Left kidney (tissue), 2 donors: ENCODE data around the gene ATP2C2. TPM values are rescaled to one million over a fixed set of nuclear protein-coding genes. Genes with fewer than 3 reads are reported as not detected.
"Not testable (repeated sequence)": the region's sequence is repeated elsewhere in the genome, so short reads cannot be mapped to it uniquely, and the experiment has no call there.

ENCODE experiments used
- DNase-seq: peaks from one replicate; pipeline ENCODE4 v3.0.0-alpha.2; 2013
- polyA plus RNA-seq: library from polyadenylated mRNA; unstranded; fragments of 120-200 nt; gene quantifications from one replicate; pipeline ENCODE4 v1.2.1, GENCODE V29; 2013; ENCODE audit not compliant: insufficient read length

ATP2C2 gene
- polyA plus RNA-seq, 1 donor: 1.4 TPM

GRCh38 chr16:84396537-84397008 lies 28.2 kb downstream of the ATP2C2 start:
- peak; percentile 14 for DNase-seq

- no peak for DNase-seq
These were observed 28.8 kb downstream of the ATP2C2 start for GRCh38 chr16:84397090-84397489.

DNA sequence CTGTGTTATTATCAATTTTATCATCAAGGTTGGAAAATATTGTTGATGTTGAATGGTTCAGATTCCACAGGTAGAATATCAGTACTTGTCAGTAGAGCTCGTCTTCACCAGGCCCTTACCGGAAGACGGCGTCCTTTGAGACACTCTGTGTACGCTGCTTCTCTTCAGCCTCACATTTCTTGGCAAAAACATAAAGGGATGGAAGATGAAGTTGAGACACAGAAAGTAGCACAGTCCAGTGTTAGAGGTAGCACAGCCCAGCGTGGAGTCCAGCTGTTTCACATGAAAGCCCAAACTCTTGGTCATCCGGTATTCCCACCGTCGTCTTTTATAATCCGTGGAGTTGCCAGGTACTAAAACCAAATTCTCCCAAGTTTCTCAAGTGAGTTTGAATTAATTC lies 30.4 kb downstream of the ATP2C2 start:
- DNase-seq: no peak

GRCh38 chr16:84399912-84400311 lies 31.6 kb downstream of the ATP2C2 start:
- DNase-seq: not testable (repeated sequence)

- DNase-seq: not testable (repeated sequence)
These were observed 35.1 kb downstream of the ATP2C2 start for GRCh38 chr16:84403435-84403834.

DNA sequence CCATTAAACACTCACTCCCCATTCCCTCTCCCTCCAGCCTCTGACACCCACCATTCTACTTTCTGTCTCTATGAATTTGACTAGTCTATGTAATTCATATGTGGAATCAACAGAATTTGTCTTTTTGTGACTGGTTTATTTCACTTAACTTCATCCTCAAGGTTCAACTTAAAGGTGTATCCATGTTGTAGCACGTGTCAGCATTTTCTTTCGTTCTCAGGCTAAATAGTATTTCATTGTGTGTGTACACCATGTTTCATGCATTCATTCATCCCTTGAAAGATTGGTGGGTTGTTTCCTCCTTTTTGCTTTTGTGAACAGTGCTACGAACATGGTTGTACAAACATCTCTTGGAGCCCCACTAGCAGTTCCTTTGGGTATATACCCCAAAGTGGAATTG lies 36.0 kb downstream of the ATP2C2 start:
- DNase-seq: no peak

- DNase-seq: no peak
These were observed 36.8 kb downstream of the ATP2C2 start for GRCh38 chr16:84404936-84405639.

DNA sequence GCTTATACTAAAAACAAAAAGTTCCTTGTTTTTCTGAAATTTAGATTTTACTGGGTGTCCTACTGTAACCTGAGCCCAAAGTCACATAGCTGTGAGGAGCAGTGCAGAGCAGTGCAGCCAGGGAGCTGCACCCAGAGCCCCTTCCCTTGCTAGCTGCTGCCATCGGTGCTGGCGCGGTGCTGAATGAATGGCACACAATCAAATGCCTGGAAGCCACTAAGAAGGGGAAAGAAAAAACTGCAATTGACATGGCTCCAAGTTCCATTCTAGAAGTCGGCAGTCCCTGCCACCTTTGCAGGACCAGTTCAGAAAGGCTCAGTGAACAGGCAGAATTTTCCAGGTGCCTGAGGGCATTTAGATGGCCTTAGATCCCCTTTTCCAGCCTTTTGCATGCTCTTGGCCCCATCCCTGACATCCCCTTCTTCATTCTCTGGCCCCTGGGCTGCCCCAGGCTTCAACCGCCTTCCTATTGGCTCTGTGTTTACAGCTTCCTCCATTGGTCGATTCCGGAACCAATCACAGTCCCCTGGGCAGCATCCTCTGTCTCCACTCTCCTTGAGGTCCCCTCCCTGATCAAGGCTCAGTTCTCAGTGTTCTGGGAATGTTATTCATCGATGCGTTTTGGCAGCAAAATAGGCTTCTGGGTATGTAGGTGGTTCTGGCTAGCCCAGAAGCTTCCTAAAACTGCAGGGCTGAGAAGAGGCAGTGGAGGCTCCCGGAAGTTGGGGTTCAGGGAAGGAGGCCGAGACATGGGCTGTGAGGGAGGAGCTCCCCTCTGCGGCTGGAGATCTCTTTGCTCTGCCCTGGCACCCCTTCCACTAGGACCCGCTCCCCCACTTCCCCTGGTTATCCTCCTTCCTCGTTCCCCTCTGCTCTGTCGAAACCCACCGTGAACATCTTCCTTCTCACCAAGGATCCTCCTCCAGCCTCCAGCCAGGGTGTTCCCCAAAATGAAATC lies 37.9 kb downstream of the ATP2C2 start:
- DNase-seq: no peak

GRCh38 chr16:84407588-84408313 lies 39.4 kb downstream of the ATP2C2 start:
- DNase-seq: no peak

DNA sequence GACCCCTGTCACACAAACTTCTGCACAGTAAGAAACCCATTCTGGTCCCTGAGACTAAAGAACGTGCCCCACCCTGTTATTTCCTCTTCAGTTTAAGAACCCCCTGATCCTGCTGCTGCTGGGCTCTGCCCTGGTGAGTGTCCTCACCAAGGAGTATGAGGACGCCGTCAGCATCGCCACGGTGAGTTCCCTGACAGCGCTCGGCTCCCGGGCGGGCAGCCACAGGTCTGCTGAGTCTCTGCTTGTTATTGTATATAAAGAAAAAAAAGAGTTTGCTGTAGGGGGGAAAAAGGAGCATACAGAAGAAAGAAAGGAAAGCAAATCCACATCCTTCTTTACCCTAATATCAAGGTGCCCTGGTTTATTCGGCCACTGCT lies 40.0 kb downstream of the ATP2C2 start:
- DNase-seq: no peak

GRCh38 chr16:84408856-84409255 lies 40.5 kb downstream of the ATP2C2 start:
- DNase-seq: no peak

DNA sequence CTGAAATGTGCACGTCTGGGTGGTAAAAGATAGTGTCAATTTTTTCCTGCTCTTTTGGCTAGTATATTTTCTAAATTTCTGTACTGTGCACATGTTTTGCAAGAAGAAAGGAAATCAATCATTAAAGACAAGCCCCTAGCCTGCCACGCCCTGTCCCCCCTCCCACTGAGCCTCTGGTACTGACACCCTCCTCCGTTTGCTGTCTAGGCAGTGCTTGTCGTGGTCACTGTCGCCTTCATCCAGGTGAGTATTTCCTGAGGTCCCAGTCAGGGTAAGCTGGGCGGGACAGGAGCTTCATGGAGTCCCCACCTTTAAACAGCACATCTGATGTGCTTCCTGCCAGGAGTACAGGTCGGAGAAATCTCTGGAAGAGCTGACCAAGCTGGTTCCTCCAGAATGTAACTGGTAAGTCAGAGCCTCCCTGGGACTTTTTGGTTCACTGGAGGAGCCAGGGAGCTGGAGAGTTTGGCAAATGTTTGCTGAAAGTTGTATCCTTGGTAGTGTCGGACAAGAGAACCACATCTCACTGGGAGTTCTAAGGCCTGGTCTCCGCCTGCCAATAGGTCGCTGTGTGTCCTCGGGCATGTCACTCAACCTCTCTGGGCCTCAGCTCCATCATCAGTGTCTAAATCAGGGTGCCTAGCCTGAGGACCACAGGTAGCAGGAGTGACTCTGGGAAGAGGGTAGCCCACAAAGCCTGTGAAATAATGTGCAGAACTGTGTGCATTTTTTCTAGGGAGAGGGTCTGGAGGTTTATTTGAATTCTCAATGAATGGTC lies 42.2 kb downstream of the ATP2C2 start:
- no peak for DNase-seq

DNA sequence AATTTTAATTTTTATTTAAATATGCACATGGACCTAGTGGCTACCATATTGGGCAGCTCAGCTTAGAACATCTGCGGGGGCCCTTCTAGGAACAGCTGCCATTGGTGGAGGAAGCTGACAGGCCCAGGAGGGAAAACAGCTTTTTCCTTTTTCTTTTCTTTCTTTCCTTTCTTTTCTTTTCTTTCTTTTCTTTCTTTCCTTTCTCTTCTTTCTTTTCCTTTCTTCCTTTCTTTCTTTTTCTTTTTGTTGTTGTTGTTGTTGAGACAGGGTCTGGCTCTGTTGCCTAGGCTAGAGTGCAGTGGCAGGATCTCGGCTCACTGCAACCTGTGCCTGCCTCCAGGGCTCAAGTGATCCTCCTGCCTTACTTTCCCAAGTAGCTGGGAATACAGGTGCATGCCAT lies 43.4 kb downstream of the ATP2C2 start:
- DNase-seq: no peak

- no peak for DNase-seq
These were observed 43.9 kb downstream of the ATP2C2 start for GRCh38 chr16:84412262-84412661.

DNA sequence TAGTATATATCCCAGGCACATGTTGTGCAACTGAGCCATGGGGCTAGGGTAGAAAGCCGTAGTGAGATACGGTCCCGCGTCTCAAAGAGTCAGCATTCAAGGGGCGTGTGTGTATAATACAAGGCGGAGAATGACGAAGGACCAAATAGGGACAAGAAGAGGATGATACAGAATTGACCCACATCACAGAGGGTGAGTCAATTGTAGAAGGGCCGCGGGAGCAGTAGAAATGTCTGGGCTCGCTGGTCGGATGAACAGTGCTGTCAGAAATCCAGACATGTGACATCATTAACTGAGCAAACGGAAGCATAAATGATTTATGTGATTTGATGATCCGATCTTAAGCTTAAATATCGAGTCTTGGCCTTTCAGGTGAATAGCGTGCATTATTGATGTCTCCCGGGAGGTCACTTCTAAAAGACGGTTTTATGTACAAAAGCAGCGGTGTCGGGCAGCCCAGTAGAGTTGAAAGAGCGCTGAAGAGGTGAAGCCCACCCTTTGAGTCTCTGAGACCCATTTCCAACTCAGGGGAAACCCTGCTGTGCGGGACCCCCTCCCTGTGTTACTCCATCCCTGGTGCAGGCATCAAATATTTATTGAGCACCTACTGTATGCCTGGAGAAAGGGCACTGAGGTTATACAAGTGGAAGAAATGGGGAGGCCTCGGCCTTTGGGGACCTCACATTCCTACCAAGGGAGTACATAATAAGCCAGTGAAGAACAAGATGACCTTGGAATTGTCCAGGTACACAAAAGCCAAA lies 45.1 kb downstream of the ATP2C2 start:
- no peak for DNase-seq

GRCh38 chr16:84414789-84415326 lies 46.5 kb downstream of the ATP2C2 start:
- DNase-seq: no peak

DNA sequence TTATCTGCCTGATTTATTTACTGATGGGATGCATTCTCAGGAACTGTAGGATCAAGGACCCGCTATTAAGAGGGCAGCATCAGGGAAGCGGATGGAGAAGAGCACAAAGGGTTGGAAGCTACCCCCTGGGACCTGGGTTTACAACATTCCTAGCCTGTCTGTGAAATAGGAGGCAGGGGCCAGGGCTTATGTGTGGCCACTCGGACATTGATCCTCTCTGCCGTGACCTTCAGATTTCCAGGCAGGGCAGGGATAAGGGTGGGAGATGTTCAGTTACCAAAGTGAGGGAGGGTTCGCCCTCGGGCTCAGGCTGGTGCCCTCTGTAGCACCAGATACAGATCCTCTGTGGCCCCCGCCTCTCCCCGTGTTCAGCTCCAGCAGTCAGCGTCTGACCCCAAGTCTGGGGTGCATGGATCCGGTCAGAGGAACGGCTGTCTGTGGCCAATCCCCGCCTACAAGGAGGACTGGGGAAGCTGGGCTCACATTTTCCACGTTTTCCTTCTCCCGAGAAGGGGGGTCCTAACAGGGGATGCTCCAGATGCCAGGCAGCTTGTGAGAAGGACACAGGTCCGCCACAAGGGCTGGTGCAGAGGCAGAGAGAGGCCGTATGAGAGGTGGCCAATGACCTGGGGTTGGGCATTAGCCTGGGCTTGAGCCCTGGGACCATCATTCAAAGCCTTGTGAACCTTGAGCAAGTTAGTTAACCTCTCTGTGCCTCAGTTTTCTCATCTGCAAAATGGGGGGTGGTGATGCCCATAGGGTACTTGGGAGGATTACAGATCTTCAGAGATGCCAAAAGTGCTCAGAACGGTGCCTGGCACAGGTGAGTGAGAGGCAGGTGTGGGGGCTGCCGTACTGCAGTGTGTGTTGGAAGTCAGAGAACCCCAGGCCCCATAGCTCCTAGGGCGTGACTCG lies 48.3 kb downstream of the ATP2C2 start:
- no peak for DNase-seq

DNA sequence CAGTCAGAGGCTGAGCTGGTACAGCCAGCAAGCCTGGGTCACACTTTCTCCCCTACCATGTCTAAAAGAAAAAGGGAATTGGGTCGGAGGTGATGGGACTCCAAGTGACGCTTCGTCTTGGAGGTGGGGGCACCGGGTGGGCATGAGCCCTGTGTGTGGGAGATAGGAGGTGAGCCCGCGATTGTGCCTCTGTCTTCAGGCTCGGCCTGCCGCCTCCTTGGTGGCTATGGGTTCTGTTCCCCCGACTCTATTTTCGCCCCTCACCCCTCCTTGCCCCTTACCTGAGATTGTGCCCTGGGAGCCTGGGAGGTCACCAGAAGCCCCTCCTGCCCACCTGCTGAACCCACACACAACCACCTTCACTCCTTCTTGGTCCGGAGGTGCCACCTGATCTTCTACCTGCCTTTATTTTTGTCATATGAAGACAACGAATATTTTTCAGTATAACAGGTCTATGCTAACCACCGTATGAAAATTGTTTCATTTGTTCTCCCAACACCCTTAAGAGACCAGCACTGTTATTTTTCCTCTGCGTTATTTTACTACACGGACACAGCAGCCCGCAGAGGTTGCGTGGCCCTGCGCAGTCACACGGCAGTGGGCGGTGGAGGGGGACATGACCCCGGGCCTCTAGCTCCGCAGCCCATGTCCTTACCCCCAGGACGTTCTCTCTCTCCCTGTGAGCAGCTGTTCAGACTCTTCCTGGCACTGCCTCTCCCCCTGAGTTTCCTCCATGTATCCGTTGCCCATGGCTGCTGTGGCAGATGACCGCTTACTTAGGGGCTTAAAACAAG lies 49.9 kb downstream of the ATP2C2 start:
- no peak for DNase-seq

GRCh38 chr16:84419730-84420129 lies 51.4 kb downstream of the ATP2C2 start:
- no peak for DNase-seq
